Natural killer cell treated with Interleukin-12 subunit alpha and Interleukin-12 subunit beta and Interleukin-15 and Interleukin-18, amount 100 ng/mL, for 72 hours (primary cell): ENCODE measurements around the gene EEF1A2. TPM values are rescaled to one million over a fixed set of nuclear protein-coding genes. Genes with fewer than 3 reads are reported as not detected.
A peak's percentile ranks its signal among the peaks of the same experiment; 100 is the strongest.

Experiments used
- ATAC-seq, 2 donors: fragments of 150-1000 bp; cut with Tn5 transposase in 1 of 2; sonication (Bioruptor Pico), chemical (Tn5 transposase) in 1 of 2; 2 replicates each; pipeline ENCODE4 v1.10.0; 2021
- DNase-seq: peaks from one replicate; pipeline ENCODE4 v3.0.0; 2022; ENCODE audit warnings: low spot score
- H3K27ac Mint-ChIP-seq, 2 donors: 1 replicate in 1 of 2; 2 replicates in 1 of 2; pipeline ENCODE4 v1.8.0; 2022; ENCODE audit warnings: mixed read lengths in 2 of 2, mild to moderate bottlenecking in 1 of 2, moderate library complexity in 1 of 2
- H3K27me3 Mint-ChIP-seq, 2 donors: 1 replicate in 1 of 2; 2 replicates in 1 of 2; pipeline ENCODE4 v1.8.0; 2022; ENCODE audit warnings: mixed read lengths in 2 of 2
- H3K36me3 Mint-ChIP-seq: one replicate; pipeline ENCODE4 v1.8.0; 2022; ENCODE audit warnings: mixed read lengths
- H3K4me1 Mint-ChIP-seq, 2 donors: 1 replicate in 1 of 2; 2 replicates in 1 of 2; pipeline ENCODE4 v1.8.0; 2022; ENCODE audit warnings: low read depth in 2 of 2, mixed read lengths in 2 of 2, mild to moderate bottlenecking in 1 of 2
- H3K4me3 Mint-ChIP-seq: one replicate; pipeline ENCODE4 v1.8.0; 2022; ENCODE audit warnings: mixed read lengths
- H3K9me3 Mint-ChIP-seq: 2 replicates; pipeline ENCODE4 v1.8.0; 2022; ENCODE audit warnings: mixed read lengths
- total RNA-seq, 2 donors: library from RNA; stranded (reverse); gene quantifications; one replicate each; pipeline ENCODE4 v1.2.3, GENCODE V29; 2022

The EEF1A2 gene
- total RNA-seq, 2 donors from 2014 or later = 3.1 to 6.1 TPM

DNA sequence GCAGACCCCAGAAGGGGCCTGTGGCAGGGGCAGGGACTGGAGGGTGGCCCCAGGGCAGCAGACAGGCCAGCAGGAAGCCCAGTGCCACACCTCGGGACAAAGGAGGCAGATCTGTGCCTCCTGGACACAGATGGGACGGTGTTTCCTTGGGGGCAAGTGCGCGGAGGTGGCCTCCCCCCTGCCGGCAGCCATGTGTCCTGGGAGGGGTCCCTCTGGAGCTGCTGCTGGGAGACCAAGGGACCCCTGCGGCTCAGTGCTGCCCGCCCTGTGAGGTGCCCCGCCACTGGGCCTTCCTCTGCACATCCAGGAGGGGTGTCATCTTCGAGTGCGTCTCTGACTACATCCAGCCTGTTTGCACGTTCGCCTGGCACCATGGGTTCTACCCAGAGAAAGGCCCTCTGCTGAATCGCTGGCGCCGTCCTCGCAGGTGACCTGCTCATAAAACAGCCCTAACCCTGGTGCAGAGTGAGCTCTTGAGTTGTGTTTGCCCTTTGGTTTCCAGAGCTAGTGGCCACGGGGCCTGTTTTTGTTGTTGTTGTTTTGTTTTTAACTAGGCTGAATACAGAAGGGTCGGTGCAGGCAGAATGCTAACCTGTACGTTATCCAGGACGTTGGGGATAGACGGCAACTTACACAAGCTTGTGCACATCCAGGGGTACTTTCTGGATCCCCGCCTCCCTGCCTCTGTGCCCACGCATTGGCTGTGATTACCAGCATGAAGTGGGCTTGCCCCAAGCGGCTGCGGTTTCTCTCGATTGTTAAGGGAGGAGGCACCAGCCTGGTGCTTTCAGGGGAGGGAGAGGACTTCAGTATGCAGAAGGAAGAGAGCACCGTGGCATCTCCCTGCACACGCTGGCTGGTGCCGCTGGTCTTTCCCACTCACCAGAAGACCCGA lies 25.1 kb downstream of the EEF1A2 start:
- peaks cover 0 to 8% of the 10 kb centered on the region in 2 donors for H3K4me1 Mint-ChIP-seq
- H3K27me3 Mint-ChIP-seq = peaks cover 8 to 18% of the 10 kb centered on the region in 2 donors
- DNase-seq (no peak), ATAC-seq (no peak)
- H3K9me3 Mint-ChIP-seq = no peaks in the 10 kb centered on the region
- no peaks in the 10 kb centered on the region for H3K36me3 Mint-ChIP-seq
- no peak overlapping the region for H3K4me3 Mint-ChIP-seq
- H3K27ac Mint-ChIP-seq = no peak overlapping the region

DNA sequence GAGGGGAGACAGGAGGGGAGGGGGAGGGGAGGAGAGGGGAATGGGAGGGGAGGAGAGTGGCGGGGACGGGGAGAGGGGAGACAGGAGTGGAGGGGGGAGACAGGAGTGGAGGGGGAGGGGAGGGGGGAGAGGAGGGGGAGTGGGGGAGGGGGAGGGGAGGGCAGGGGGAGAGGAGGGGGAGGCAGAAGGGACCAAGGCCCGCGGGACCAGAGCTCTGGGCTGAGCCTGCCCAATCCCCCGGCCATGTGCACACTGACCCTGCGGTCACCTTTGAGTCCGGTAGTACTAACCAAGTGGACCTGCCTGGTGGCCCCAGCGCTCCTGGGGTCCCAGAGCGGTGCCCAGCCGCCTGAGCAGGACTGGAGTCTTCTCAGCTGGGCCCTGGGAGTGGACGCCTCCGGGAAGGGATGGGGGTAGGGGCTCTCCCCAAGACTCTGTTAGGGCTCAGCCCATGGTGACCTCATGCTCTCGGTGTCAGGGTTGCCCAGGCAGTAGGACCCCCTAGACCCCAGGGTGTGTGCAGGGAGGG lies 26.0 kb downstream of the EEF1A2 start:
- Mint-ChIP-seq H3K4me1 (peaks cover 0 to 8% of the 10 kb centered on the region in 2 donors), H3K36me3 (no peaks in the 10 kb centered on the region), H3K27me3 (peaks cover 8 to 18% of the 10 kb centered on the region in 2 donors), H3K4me3 (no peak overlapping the region), H3K27ac (no peak overlapping the region), H3K9me3 (no peaks in the 10 kb centered on the region)
- ATAC-seq (no peak), DNase-seq (no peak)

DNA sequence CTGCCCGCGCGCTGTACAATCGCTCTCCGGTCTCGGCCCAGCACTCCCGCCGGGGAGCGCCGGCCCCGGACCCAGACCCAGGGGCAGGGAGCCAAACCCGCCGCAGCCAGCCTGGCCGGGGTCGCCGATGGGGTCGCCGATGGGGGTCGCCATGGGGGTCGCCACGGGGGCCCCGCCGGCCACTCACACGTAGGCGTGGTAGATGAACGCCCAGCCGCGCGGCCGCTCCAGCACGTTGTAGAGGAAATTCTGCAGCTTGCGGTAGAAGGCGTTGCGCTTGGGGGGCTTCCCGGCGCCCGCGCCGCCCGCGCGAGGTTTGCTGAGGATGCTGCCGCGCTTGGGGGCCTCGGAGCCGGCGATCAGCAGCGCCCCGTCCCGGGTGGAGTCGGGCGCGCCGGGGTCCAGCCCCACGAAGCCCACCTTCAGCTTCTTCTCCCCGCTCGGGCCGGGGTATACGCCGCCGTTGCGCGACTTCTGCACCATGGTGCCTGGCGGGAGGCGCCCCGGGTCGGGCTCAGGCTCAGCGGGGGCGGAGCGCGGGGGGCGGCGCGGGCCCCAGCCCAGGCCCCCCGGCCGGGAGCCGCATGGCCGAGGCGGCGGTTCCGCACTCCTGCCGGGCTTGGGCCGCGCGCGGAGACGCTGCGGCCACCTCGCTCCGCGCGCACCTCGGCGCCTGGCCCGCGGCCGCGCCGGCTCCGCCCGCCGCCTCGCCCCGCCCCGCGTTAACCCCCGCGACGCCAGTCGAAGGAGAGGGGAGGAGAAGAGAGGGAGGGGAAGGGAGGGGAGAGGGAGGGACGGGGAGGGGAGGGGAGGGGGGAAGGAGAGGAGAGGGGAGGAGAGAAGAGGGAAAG lies 26.7 kb downstream of the EEF1A2 start, which contains the start of gene KCNQ2:
Gene KCNQ2, minus strand, starts transcription at position 675 of the 851 bp plus-strand sequence. Its CDS starts 192 bp downstream, at position 483.
- Mint-ChIP-seq H3K27me3 (peaks cover 8 to 20% of the 10 kb centered on the region in 2 donors), H3K36me3 (no peaks in the 10 kb centered on the region), H3K4me3 (no peak within 1 kb of the TSS), H3K27ac (no peak within 1 kb of the TSS), H3K9me3 (no peaks in the 10 kb centered on the region), H3K4me1 (peaks cover 0 to 8% of the 10 kb centered on the region in 2 donors)
- DNase-seq = no peak
- ATAC-seq = peak in 1 of 2 donors; percentile 17

DNA sequence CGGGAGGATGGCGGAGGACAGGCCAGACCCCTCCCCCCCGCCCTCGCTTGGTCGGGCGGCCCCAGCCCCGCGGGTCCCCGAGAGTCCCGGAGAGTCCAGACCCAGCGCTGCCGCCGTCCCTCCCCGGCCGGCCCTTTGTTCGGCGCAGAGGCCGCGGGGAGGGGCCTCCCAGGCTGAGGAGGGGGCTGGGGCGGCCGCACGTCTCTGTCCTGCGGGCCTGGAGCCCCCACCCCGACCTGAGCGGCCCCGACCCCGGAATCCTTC lies 27.2 kb downstream of the EEF1A2 start:
- Mint-ChIP-seq H3K27ac (no peak overlapping the region), H3K4me3 (no peak overlapping the region), H3K36me3 (no peaks in the 10 kb centered on the region), H3K27me3 (peaks cover 8 to 19% of the 10 kb centered on the region in 2 donors), H3K4me1 (peaks cover 0 to 8% of the 10 kb centered on the region in 2 donors), H3K9me3 (no peaks in the 10 kb centered on the region)
- no peak for DNase-seq
- peak in 1 of 2 donors; percentile 7 for ATAC-seq

DNA sequence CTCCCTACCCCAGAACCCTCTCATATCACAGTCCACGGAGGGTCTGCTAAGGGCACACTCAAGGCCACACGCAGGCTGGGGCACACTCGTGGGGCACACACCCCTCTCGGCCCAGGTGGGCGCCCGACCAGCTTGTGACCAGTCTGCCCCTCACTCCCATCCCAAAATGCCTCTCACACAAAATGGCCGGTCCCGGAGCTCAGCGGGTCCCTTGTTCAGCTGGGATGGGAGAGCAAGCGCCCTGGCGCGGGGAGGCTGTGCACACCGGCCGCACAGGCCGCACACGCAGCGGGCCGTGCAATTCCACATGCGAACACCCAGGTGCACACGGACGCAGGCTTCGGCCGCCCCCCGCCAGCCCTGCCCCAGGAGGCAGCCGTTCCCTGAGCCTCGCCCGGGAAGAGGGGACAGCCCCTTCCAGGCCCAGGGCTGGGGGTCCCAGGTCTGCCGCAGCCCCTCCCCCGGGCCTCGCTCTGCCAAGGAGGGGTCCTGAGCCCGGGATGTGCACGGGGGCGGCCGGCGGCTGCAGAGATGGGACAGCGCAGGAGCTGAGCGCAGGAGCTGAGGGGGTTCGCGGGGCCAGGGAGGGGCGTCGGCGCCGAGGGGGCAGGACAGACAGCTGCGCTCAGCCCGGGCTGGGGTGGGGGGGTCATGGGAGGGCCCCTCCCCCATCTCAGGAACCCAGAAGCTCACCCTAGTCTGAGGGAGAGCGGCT lies 27.7 kb downstream of the EEF1A2 start:
- H3K9me3 Mint-ChIP-seq = no peaks in the 10 kb centered on the region
- H3K4me1 Mint-ChIP-seq = peaks cover 0 to 8% of the 10 kb centered on the region in 2 donors
- H3K27ac Mint-ChIP-seq = no peak overlapping the region
- DNase-seq (no peak), ATAC-seq (no peak)
- no peaks in the 10 kb centered on the region for H3K36me3 Mint-ChIP-seq
- H3K4me3 Mint-ChIP-seq = no peak overlapping the region
- peaks cover 8 to 19% of the 10 kb centered on the region in 2 donors for H3K27me3 Mint-ChIP-seq

DNA sequence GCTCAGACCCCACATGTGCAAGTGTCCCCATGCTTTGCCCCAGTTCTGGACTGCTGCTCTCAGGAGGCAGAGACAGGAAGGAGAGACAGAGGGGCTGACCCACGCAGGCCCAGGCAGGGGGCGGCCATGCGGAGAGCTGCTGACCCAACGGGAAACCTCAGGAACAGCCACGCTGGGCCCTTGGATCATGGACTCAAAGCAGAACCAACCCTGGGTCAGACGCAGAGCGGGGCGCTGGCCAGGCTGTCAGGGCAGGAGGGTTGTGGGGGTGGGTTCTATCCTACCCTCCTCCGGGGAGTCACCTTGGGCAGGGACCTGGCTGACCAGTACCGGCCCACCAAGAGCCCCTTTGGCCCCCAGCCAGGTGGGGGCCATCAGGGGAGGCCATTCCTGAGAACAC lies 28.5 kb downstream of the EEF1A2 start:
- Mint-ChIP-seq H3K4me1 (peaks cover 0 to 8% of the 10 kb centered on the region in 2 donors), H3K9me3 (no peaks in the 10 kb centered on the region), H3K27me3 (peaks cover 8 to 19% of the 10 kb centered on the region in 2 donors), H3K36me3 (no peaks in the 10 kb centered on the region), H3K4me3 (no peak overlapping the region), H3K27ac (no peak overlapping the region)
- ATAC-seq (no peak), DNase-seq (no peak)

GRCh38 chr20:63469713-63470101 lies 29.2 kb downstream of the EEF1A2 start:
- Mint-ChIP-seq H3K27me3 (peaks cover 8 to 22% of the 10 kb centered on the region in 2 donors), H3K4me3 (no peak overlapping the region)

DNA sequence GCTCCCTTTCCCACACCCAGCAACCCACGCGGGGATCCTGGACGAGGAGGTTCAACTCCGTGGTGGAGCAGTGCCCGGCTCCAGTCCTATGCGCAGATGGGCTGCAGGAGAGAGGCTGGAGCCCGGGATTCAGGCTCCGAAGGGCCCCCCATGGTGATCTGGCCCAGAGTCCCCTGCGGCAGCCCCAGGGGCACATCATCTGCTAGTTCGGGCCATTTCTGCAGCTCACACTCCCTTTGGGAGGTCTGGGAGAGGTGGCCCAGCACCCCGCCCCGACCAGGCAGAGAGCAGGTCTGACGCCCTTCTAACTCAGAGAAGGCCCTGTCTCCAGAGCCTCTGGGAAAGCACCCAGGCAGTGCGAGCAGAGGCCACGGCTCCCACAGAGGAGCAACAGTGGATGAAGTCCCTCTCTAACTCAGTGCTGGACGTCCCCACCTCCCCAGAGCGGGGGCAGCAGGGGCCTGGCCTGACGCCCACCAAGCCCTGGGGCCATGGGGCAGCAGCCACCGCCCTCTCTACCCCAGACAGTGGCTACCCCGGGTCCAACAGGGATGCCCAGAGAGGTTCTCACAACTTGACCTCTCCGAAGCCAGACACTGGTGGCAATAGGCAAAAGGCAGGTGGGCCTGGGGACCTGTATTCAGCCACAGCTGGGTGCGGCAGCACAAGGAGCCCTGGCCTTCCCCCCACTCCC lies 29.7 kb downstream of the EEF1A2 start:
- no peak for ATAC-seq
- H3K4me1 Mint-ChIP-seq = peaks cover 0 to 5% of the 10 kb centered on the region in 2 donors
- no peak overlapping the region for H3K4me3 Mint-ChIP-seq
- H3K36me3 Mint-ChIP-seq = no peaks in the 10 kb centered on the region
- H3K27ac Mint-ChIP-seq = no peak overlapping the region
- no peak for DNase-seq
- peaks cover 4 to 19% of the 10 kb centered on the region in 2 donors for H3K27me3 Mint-ChIP-seq
- H3K9me3 Mint-ChIP-seq = no peaks in the 10 kb centered on the region

More at GRCh38 chr20:63469713-63470101, 29.2 kb downstream of the EEF1A2 start:
- H3K36me3 Mint-ChIP-seq = no peaks in the 10 kb centered on the region
- no peak overlapping the region for H3K27ac Mint-ChIP-seq
- DNase-seq = no peak
- no peak for ATAC-seq
- H3K9me3 Mint-ChIP-seq = no peaks in the 10 kb centered on the region
- H3K4me1 Mint-ChIP-seq = peaks cover 0 to 8% of the 10 kb centered on the region in 2 donors

DNA sequence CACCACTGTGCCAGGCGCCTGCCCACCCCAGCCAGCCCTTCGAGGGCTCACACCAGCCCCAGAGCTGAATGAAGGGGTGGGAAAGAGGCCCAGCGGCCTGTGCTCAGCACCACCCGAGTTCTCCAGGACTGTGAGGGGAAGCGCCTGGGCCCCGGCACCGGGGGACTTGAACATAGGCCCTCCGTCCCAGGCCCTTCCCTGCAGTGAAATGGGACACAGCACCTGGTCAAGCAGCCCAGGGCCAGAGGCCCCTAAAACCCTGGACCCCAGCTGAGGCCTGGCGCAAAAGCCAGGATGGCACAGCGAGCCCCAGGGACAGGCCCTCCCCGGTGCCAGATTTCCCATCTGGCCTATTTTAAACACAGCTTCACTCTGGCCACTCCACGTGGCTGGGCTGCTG lies 30.5 kb downstream of the EEF1A2 start:
- peaks cover 0 to 14% of the 10 kb centered on the region in 2 donors for H3K27me3 Mint-ChIP-seq
- H3K4me3 Mint-ChIP-seq = no peak overlapping the region
- no peaks in the 10 kb centered on the region for H3K9me3 Mint-ChIP-seq
- no peak overlapping the region for H3K27ac Mint-ChIP-seq
- DNase-seq = no peak
- no peaks in the 10 kb centered on the region for H3K36me3 Mint-ChIP-seq
- no peaks in the 10 kb centered on the region for H3K4me1 Mint-ChIP-seq
- ATAC-seq = no peak

DNA sequence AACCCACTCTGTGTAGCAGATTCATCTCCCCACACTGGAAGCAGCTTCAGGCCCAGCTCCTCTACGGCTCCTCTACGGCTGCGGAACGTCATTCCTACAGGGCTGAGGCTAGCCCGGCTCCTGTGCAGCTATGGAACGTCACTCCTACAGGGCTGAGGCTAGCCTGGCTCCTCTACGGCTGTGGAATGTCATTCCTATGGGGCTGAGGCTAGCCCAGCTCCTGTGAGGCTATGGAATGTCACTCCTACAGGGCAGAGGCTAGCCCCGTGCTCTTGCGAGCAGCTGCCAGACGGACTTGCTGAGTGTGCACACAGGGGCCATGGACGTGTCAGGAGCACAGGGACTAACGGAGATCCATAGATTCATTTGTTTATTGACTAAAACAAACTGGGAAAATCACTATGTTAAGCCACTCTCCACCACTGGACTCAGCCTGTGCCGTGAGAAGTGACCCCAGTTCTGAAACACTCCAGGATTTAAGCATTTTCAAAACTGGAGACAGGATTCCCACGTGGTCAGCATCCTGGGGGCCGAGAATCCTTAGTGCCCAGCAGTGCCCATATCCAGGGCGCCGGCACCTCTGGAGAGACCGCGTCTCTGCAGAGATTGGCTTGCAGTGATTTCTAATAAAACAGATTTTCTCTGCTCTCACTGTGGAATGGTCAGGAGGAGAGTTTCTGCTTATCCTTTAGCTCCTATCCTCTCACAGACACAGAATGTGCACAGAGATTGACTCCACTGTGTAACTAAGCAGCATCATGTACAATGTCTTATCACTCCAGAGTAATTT lies 31.4 kb downstream of the EEF1A2 start:
- H3K4me3 Mint-ChIP-seq = no peak overlapping the region
- no peak overlapping the region for H3K27ac Mint-ChIP-seq
- no peaks in the 10 kb centered on the region for H3K36me3 Mint-ChIP-seq
- H3K9me3 Mint-ChIP-seq = no peaks in the 10 kb centered on the region
- H3K4me1 Mint-ChIP-seq = no peaks in the 10 kb centered on the region
- DNase-seq (no peak), ATAC-seq (no peak)
- peaks cover 4 to 19% of the 10 kb centered on the region in 2 donors for H3K27me3 Mint-ChIP-seq

- Mint-ChIP-seq H3K27me3 (peaks cover 6 to 19% of the 10 kb centered on the region in 2 donors), H3K9me3 (no peaks in the 10 kb centered on the region), H3K36me3 (no peaks in the 10 kb centered on the region), H3K27ac (no peak overlapping the region), H3K4me1 (no peaks in the 10 kb centered on the region), H3K4me3 (no peak overlapping the region)
- DNase-seq (no peak), ATAC-seq (no peak)
Measured at GRCh38 chr20:63466861-63467260, 32.0 kb downstream of the EEF1A2 start.

DNA sequence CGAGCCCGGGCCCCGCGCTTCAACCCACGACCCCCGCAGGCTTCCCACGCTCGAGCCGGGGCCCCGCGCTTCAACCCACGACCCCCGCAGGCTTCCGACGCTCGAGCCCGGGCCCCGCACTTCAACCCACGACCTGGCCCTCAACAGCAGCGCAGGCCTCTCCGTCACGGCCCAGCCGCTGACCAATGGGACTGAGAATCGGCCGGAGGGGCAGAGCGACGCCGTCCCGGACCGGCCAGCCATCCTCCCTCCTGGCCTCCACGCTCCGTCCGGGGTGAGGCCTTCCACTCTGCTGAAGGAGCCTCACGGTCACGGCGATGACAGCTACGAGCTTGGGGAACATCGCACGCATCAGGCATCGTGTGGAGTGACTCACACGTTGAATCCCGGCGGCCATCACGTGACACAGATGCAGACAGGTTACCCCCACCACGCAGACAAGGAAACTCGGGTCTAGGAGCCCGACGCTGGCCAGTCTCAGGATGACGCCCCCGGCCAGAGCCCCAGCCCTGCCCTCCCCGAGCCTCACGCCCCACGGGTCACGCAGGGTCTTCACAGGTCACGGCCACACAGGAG lies 32.5 kb downstream of the EEF1A2 start:
- H3K36me3 Mint-ChIP-seq = no peaks in the 10 kb centered on the region
- no peak for ATAC-seq
- H3K9me3 Mint-ChIP-seq = no peaks in the 10 kb centered on the region
- H3K4me3 Mint-ChIP-seq = no peak overlapping the region
- DNase-seq = no peak
- H3K27ac Mint-ChIP-seq = no peak overlapping the region
- peaks cover 6 to 19% of the 10 kb centered on the region in 2 donors for H3K27me3 Mint-ChIP-seq
- H3K4me1 Mint-ChIP-seq = no peaks in the 10 kb centered on the region
